Upper lobe of left lung (tissue), 6 donors: ENCODE measurements around the gene PCDHB13. TPM values are rescaled to one million over a fixed set of nuclear protein-coding genes. Genes with fewer than 3 reads are reported as not detected.
"Not testable (repeated sequence)": the region's sequence is repeated elsewhere in the genome, so short reads cannot be mapped to it uniquely, and the experiment has no call there.

Experiments used
- ATAC-seq, 2 donors: fragments of 200-7000 bp; cut with Tn5 transposase; one replicate each; pipeline ENCODE4 v1.9.1; 2022; ENCODE audit warnings: mild to moderate bottlenecking in 2 of 2, moderate library complexity in 2 of 2; ENCODE audit not compliant: low FRiP score in 2 of 2
- DNase-seq, 2 donors: peaks; one replicate each; pipeline ENCODE4 v3.0.0-alpha.2; 2019 to 2020
- H3K27ac ChIP-seq, 4 donors: fragments of 200-600 bp; sonication (generic); one replicate each; pipeline ENCODE4 v1.5.1; 2016 to 2019
- H3K27me3 ChIP-seq, 4 donors: fragments of 200-600 bp; sonication (generic); one replicate each; pipeline ENCODE4 v1.5.1; 2017 to 2019
- H3K36me3 ChIP-seq, 4 donors: fragments of 200-600 bp; sonication (generic); one replicate each; pipeline ENCODE4 v1.5.1; 2016 to 2019
- H3K4me1 ChIP-seq, 4 donors: fragments of 200-600 bp; sonication (generic); one replicate each; pipeline ENCODE4 v1.5.1; 2018 to 2019
- H3K4me3 ChIP-seq, 4 donors: fragments of 200-600 bp; sonication (generic); one replicate each; pipeline ENCODE4 v1.5.1; 2017 to 2019; ENCODE audit warnings: mild to moderate bottlenecking in 2 of 4, moderate library complexity in 1 of 4
- H3K9me3 ChIP-seq, 4 donors: fragments of 200-600 bp; sonication (generic); one replicate each; pipeline ENCODE4 v1.5.1; 2018 to 2019
- EP300 ChIP-seq, 4 donors: sonication (generic); formaldehyde crosslinking; IDR thresholded peaks; one replicate each; pipeline ENCODE4 v1.5.1; 2017; ENCODE audit warnings: antibody characterized with exemption in 4 of 4, control low read depth in 2 of 4
- POLR2A ChIP-seq, 4 donors: fragments of 450-650 bp; IDR thresholded peaks; one replicate each; pipeline ENCODE4 v1.5.1; 2016 to 2017; ENCODE audit warnings: antibody characterized with exemption in 4 of 4, mild to moderate bottlenecking in 2 of 4
- POLR2AphosphoS5 ChIP-seq, 2 donors: sonication (generic); formaldehyde crosslinking; IDR thresholded peaks; one replicate each; pipeline ENCODE4 v1.5.1; 2017; ENCODE audit warnings: antibody characterized with exemption in 2 of 2
- WGBS, 2 donors: methylation state at CpG; one replicate each; pipeline ENCODE4 v1.1.5; 2017 to 2018; 5-methylcytosine and 5-hydroxymethylcytosine counted together
- total RNA-seq, 6 donors: library from RNA; depleted of rRNA in 4 of 6; stranded (reverse); fragments of >200 nt in 4 of 6; gene quantifications; one replicate each; pipeline versions ENCODE4 v1.1.0 to v1.2.1, GENCODE V29; 2016 to 2021
- TF ChIP-seq, protein P1 (sequence below), 6 experiments: fragments of 450-650 bp in 4 of 6; fragments of 200-600 bp in 2 of 6; sonication (generic) in 2 of 6; IDR thresholded peaks; one replicate each; pipeline ENCODE4 v1.5.1; 2016 to 2019; ENCODE audit warnings: antibody characterized with exemption in 6 of 6
- donor health status: DM: no; HTN: no; CAD: no; lungs with moderate emphysema.
- donor health status: DM: no; HTN: yes; CAD: no; lungs with severe emphysema.

Gene PCDHB13
- 1 to 10 TPM; 1.2 to 3.1 (median 2.1) TPM for total RNA-seq

- H3K27ac ChIP-seq, DNase-seq, H3K4me1 ChIP-seq, H3K36me3 ChIP-seq, H3K27me3 ChIP-seq: not testable (repeated sequence)
- TF ChIP-seq, protein P1, sequence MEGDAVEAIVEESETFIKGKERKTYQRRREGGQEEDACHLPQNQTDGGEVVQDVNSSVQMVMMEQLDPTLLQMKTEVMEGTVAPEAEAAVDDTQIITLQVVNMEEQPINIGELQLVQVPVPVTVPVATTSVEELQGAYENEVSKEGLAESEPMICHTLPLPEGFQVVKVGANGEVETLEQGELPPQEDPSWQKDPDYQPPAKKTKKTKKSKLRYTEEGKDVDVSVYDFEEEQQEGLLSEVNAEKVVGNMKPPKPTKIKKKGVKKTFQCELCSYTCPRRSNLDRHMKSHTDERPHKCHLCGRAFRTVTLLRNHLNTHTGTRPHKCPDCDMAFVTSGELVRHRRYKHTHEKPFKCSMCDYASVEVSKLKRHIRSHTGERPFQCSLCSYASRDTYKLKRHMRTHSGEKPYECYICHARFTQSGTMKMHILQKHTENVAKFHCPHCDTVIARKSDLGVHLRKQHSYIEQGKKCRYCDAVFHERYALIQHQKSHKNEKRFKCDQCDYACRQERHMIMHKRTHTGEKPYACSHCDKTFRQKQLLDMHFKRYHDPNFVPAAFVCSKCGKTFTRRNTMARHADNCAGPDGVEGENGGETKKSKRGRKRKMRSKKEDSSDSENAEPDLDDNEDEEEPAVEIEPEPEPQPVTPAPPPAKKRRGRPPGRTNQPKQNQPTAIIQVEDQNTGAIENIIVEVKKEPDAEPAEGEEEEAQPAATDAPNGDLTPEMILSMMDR (IDR thresholded peaks at IDR 0.05) = peak in 3 of 6 experiments; percentile 28 to 29 (median 29)
- H3K9me3 ChIP-seq = peaks cover 44 to 69% (median 58%) of the 10 kb centered on the region in 4 donors
- peak in 1 of 2 donors; percentile 57 for ATAC-seq
- peak within 1 kb of the TSS in 2 of 4 donors; percentile 10 to 17 for H3K4me3 ChIP-seq
- WGBS, 2 donors = 15 to 17% methylated on average over 11 to 13 of the region's 18 CpGs
Measured at GRCh38 chr5:141213656-141214339, at the start of gene PCDHB13. TSS of gene PCDHB13 (plus strand) at chr5:141213919. CDS start at chr5:141214124, 205 bp downstream.

DNA sequence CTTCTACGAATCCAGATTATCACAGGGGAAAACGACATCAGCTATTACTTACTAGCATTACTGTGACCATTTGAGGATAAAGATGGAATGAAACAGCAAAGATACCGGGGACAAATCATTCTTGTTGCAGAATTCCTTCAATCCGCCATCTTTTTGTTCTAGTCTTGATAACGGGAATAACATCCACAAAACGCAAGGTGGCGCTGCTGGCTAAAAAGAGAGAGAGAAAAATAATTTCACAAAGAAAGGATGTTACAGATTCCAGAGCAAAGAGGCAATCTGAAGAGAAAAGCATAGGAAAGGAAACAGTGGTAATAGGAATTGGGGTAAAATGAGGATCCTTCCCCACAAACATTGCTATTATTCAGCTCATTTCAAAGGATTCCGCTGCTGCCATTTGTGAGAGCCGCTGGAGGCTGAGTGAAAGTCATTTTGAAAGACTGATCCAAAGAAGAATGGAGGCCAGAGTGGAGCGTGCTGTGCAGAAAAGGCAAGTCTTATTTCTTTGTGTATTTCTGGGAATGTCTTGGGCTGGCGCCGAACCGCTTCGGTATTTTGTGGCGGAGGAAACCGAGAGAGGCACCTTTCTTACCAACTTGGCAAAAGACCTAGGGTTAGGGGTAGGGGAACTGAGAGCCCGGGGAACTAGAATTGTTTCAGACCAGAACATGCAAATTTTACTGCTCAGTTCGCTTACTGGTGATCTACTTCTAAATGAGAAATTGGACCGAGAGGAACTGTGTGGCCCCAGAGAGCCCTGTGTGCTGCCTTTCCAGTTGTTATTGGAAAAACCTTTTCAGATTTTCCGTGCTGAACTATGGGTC is 41.1 kb upstream of the PCDHB13 start, which contains the start of gene PCDHB7:
TSS of gene PCDHB7 (plus strand) at position 264 of the 824 bp plus-strand sequence. CDS start at position 456, 192 bp downstream.
- H3K27me3 ChIP-seq = no peaks in the 10 kb centered on the region
- no peak for DNase-seq
- 33 to 36% methylated on average over 20 of the region's 20 CpGs for WGBS, 2 donors
- H3K27ac ChIP-seq = no peak within 1 kb of the TSS
- ATAC-seq = no peak
- H3K4me1 ChIP-seq = no peaks in the 10 kb centered on the region
- H3K36me3 ChIP-seq = no peaks in the 10 kb centered on the region
- H3K4me3 ChIP-seq = peak within 1 kb of the TSS in 1 of 4 donors; percentile 24
- H3K9me3 ChIP-seq = peaks cover 13 to 37% (median 21%) of the 10 kb centered on the region in 4 donors
- TF ChIP-seq POLR2AphosphoS5 (IDR thresholded peaks at IDR 0.05) (no peak), EP300 (IDR thresholded peaks at IDR 0.05) (no peak), POLR2A (IDR thresholded peaks at IDR 0.05) (no peak)
- TF ChIP-seq, protein P1 (IDR thresholded peaks at IDR 0.05) = peak in 3 of 6 experiments; percentile 18 to 39 (median 20)

DNA sequence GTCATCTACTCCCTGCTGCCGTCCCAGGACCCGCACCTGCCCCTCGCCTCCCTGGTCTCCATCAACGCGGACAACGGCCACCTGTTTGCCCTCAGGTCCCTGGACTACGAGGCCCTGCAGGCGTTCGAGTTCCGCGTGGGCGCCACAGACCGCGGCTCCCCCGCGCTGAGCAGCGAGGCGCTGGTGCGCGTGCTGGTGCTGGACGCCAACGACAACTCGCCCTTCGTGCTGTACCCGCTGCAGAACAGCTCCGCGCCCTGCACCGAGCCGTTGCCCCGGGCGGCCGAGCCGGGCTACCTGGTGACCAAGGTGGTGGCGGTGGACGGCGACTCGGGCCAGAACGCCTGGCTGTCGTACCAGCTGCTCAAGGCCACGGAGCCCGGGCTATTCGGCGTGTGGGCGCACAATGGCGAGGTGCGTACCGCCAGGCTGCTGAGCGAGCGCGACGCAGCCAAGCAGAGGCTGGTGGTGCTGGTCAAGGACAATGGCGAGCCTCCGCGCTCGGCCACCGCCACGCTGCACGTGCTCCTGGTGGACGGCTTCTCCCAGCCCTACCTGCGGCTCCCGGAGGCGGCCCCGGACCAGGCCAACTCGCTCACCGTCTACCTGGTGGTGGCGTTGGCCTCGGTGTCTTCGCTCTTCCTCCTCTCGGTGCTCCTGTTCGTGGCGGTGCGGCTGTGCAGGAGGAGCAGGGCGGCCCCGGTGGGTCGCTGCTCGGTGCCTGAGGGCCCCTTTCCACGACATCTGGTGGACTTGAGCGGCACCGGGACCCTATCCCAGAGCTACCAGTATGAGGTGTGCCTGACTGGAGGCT is 39.2 kb upstream of the PCDHB13 start:
- H3K27me3 ChIP-seq, H3K4me3 ChIP-seq, H3K36me3 ChIP-seq, H3K27ac ChIP-seq, ATAC-seq, H3K4me1 ChIP-seq: not testable (repeated sequence)
- peak in 1 of 2 donors; percentile 85 for DNase-seq
- H3K9me3 ChIP-seq = peaks cover 17 to 50% (median 31%) of the 10 kb centered on the region in 4 donors
- 33 to 51% methylated on average over 32 to 76 of the region's 79 CpGs for WGBS, 2 donors

DNA sequence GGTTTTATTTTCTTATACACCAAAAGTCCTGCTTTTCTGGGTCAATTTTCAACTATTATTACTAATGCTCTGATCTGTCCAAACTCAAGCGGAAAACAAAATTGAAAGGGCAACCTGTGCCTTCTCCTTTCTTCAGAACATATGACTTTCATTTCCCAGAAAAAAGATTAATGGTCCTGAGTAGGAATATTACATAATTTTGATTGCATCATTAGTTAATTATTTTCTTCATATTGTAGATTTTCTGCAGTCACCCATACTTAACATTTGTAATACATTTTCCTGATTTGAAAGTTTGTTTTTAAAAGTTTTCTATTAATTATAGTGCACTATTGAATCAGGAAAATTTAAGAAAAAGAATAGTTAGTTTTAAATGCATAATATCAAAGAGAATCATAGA is 37.8 kb upstream of the PCDHB13 start:
- TF ChIP-seq EP300 (IDR thresholded peaks at IDR 0.05) (no peak), POLR2AphosphoS5 (IDR thresholded peaks at IDR 0.05) (no peak), POLR2A (IDR thresholded peaks at IDR 0.05) (no peak)
- TF ChIP-seq, protein P1 (IDR thresholded peaks at IDR 0.05) = no peak
- no peak for ATAC-seq
- no peak overlapping the region for H3K4me3 ChIP-seq
- H3K4me1 ChIP-seq = no peaks in the 10 kb centered on the region
- WGBS, 2 donors = 55 to 68% methylated on average over 1 of the region's 1 CpG
- DNase-seq = no peak
- no peaks in the 10 kb centered on the region for H3K36me3 ChIP-seq
- no peak overlapping the region for H3K27ac ChIP-seq
- H3K9me3 ChIP-seq = peaks cover 17 to 50% (median 35%) of the 10 kb centered on the region in 4 donors
- no peaks in the 10 kb centered on the region for H3K27me3 ChIP-seq

DNA sequence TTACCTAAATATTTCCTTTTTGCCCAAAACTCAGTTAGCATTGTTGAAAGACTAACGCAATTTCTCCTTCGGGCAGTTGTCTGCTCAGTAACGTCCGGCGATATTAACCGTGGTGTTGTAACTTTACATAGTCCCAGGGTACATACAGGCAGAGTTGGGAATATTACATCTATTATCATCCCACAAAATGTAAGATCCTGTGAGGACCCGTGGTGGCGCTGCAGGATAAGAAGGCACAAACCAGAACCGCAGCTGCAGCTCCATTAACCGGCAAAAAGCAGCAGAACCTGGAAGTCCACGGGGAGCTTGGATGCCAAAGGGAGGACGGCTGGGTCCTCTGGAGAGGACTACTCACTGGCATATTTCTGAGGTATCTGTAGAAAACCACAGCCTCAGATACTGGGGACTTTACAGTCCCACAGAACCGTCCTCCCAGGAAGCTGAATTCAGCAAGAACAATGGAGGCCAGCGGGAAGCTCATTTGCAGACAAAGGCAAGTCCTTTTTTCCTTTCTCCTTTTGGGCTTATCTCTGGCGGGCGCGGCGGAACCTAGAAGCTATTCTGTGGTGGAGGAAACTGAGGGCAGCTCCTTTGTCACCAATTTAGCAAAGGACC is 36.0 kb upstream of the PCDHB13 start, which contains the start of gene PCDHB8:
TSS of gene PCDHB8 (plus strand) at position 214 of the 615 bp plus-strand sequence. CDS start at position 459, 245 bp downstream.
- H3K36me3 ChIP-seq, DNase-seq, H3K27me3 ChIP-seq, H3K4me3 ChIP-seq, H3K27ac ChIP-seq, H3K4me1 ChIP-seq: not testable (repeated sequence)
- H3K9me3 ChIP-seq = peaks cover 17 to 56% (median 39%) of the 10 kb centered on the region in 4 donors
- ATAC-seq = peak in 1 of 2 donors; percentile 47
- 30 to 32% methylated on average over 14 of the region's 18 CpGs for WGBS, 2 donors

GRCh38 chr5:141179371-141179770 is 34.3 kb upstream of the PCDHB13 start:
- ATAC-seq, H3K4me1 ChIP-seq, H3K27ac ChIP-seq, H3K27me3 ChIP-seq, H3K4me3 ChIP-seq, H3K36me3 ChIP-seq: not testable (repeated sequence)
- H3K9me3 ChIP-seq = peaks cover 17 to 58% (median 41%) of the 10 kb centered on the region in 4 donors
- 46 to 48% methylated on average over 22 to 35 of the region's 39 CpGs for WGBS, 2 donors
- DNase-seq = peak in 1 of 2 donors; percentile 85

DNA sequence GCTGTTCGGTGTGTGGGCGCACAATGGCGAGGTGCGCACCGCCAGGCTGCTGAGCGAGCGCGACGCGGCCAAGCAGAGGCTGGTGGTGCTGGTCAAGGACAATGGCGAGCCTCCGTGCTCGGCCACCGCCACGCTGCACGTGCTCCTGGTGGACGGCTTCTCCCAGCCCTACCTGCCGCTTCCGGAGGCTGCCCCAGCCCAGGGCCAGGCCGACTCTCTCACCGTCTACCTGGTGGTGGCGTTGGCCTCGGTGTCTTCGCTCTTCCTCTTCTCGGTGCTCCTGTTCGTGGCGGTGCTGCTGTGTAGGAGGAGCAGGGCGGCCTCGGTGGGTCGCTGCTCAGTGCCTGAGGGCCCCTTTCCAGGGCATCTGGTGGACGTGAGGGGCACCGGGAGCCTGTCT is 33.8 kb upstream of the PCDHB13 start:
- ATAC-seq, H3K36me3 ChIP-seq, H3K4me3 ChIP-seq, H3K4me1 ChIP-seq, H3K27me3 ChIP-seq, H3K27ac ChIP-seq: not testable (repeated sequence)
- 37 to 51% methylated on average over 14 to 22 of the region's 32 CpGs for WGBS, 2 donors
- DNase-seq = peak in 1 of 2 donors; percentile 70
- H3K9me3 ChIP-seq = peaks cover 13 to 57% (median 41%) of the 10 kb centered on the region in 4 donors
